ENCODE data around the gene SEL1L2.
"Not testable (repeated sequence)": the region's sequence is repeated elsewhere in the genome, so short reads cannot be mapped to it uniquely, and the experiment has no call there.

The SEL1L2 gene, protein sequence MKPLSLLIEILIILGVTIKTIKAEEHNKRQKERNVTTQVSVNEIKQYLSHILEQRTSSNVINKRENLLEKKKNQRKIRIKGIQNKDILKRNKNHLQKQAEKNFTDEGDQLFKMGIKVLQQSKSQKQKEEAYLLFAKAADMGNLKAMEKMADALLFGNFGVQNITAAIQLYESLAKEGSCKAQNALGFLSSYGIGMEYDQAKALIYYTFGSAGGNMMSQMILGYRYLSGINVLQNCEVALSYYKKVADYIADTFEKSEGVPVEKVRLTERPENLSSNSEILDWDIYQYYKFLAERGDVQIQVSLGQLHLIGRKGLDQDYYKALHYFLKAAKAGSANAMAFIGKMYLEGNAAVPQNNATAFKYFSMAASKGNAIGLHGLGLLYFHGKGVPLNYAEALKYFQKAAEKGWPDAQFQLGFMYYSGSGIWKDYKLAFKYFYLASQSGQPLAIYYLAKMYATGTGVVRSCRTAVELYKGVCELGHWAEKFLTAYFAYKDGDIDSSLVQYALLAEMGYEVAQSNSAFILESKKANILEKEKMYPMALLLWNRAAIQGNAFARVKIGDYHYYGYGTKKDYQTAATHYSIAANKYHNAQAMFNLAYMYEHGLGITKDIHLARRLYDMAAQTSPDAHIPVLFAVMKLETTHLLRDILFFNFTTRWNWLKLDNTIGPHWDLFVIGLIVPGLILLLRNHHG

DNA sequence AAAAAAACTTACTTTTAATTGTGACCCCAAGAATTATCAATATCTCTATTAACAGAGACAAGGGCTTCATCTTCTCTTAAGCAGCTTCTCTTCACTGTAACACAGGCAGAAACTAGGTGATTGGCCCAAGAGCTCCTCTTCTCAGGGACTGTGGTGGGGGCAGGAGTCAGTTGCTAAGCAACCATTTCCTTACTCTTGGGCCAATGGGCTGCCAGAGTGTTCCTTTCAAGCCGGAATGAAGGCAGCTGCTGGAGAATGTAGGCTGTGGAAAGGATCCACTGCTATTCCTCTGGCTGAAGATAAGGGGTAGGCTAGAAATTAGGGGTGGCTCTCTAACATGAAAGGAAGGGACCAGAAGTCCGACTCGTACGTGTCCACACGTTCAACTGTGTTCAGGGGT lies at the start of gene SEL1L2:
SEL1L2 (minus strand) TSS at position 150 of the 400 bp plus-strand sequence; CDS start at position 70, 80 bp downstream.
- DNase-seq: no peak

DNA sequence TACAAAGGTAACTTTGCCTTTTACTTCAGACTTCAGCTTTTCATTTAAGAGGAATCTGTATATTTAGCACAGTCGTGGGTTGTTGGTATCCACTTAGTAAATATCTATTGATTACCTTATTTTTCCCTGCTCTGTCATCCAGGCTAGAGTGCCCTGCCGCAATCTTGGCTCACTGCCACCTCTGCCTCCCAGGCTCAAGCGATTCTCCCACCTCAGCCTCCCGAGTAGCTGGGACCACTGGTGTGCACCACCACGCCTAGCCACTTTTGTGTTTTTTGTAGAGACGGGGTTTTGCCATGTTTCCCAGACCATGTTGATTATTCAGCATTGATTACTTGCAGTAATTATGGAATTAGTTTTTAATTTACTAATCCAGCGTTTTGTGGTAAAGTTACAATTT lies 46.2 kb upstream of the SEL1L2 start:
- DNase-seq: no peak

DNA sequence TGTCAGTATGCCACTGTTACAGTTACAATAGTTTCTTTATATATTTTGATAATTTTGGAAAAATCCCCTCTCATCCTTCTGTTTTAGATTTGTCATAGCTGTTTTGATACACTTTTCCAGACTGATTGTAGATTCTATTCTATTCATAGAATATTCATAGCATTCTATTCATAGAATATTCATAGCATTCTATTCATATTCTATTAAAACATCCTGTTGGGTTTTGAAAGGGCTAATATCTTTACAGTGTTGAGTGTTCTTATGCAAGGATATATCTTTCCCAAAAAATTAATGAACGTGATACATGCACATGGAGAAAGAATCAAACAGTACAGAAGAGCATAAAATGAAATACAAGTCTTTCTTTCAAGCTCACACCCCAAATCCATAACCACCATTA lies 42.9 kb upstream of the SEL1L2 start:
- DNase-seq: no peak

DNA sequence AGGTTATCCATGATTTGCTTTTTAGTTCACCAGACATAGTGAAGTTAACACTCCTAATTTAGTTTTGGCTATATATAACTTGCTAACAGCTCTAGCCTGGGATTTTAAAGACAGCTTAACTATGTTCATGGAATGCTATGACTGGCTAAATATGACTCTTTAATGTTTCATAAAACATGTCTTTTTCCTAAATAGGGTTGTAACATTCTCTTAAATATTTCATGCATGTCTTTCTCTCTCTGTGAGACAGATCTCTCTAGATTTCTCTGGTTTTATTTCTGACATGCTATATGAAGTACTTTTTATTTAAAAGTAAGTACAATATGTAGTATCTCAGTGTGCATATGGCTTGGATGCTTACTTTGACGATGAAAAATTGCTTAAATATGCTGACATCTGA lies 40.6 kb upstream of the SEL1L2 start:
- DNase-seq: no peak

DNA sequence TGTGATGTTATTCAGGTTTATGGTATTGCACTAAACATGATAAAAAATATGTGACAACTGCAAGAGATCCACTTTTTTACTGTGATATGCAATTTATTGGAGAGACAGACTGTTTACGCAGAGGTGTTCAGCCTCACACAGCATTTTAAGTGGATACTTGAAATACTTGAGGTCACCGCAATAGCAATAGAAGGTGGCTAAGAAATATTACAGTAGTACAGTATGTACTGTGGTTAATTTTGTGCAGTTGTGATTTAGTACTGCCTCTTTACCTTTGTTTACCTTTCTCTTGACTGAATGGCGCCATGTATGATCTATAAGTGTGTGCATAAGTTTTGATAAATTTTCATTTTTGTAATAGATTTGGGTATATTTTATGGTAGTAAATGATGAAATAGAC lies 22.3 kb upstream of the SEL1L2 start:
- DNase-seq: no peak

DNA sequence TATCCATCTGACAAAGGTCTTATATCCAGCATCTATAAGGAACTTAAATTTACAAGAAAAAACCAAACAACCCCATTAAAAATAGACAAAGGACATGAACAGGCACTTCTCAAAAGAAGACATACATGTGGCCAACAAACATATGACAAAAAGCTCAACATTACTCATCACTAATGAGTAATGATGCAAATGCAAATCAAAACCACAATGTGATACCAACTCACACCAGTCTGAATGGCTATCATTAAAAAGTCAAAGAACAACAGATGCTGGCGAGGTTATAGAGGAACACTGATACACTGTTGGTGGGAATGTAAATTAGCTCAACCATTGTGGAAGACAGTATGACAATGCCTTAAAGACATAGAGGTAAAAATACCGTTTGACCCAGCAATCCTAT lies 18.8 kb upstream of the SEL1L2 start:
- DNase-seq: no peak

DNA sequence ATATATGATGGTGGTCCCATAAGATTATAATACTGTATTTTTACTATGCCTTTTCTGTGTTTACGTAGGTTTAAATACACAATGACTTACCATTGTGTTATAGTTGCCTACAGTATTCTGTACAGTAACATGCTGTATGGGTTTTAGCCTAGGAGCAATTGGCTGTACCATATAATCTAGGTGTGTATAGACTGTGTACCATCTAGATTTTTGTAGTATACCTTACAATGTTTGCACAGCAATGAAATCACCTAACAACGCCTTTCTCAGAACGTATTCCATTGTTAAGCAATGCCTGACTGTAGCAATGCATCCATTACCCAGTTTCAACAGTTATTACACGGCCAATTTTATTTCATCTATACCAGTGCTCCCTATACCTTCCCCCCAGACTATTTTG lies 15.6 kb upstream of the SEL1L2 start:
- DNase-seq: no peak

DNA sequence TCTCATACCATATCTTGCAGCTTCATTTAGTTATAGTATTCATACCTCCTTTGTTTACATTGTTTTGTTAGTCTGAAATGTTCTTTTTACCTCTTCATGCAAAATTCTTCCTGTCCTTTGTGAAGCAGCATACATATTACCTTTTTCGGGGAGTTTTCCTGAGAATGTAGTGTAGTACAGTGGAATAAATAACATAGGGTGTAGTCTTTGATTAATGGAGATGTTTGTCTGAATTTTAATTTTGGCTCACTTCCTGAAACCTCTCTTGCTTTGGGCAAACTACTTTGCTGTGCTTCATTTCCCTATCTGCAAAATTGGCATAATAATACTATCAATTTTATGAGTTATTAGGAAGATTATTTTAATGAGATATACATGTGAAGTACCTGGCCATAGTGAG lies 10.5 kb upstream of the SEL1L2 start:
- no peak for DNase-seq

DNA sequence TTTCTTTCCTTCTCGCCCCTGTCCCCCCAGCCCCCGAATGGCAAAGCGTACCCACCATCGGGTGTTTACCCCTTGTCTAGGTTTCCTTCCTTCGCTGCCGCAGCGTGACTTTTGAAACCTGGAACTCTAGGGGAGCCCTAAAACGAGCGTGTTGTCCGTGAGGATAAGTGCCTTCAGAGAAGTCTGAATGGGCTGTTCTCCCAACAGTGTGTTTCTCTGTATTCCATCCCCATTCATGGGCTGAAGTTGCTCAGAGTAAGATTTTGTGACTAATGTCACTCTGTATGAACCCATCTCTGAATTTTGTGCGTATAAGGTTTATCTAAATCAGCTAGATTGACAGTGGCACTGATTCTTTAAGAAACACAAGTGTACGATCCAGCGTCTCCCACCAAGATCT lies 5.9 kb upstream of the SEL1L2 start:
- no peak for DNase-seq

DNA sequence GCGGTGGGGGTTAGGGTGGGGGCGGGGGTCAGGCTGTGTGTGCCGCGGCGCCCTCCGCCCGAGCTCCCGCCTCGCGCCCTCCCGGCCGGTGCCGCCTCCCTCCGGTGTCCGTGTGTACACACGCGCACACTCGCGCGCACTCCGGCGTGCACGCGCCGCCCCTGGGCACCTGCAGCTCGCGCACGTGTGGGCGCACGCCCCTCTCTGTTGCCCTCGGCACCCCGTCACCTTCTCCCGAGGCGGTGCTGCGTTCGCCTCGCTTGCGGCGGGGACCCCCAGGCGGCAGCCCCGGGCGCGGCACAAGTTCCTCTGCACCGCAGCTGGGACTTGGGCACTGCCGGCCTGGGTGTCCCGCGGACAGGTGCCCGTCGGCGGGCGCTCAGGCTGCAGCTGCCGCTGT lies 5.4 kb upstream of the SEL1L2 start:
- DNase-seq: no peak

DNA sequence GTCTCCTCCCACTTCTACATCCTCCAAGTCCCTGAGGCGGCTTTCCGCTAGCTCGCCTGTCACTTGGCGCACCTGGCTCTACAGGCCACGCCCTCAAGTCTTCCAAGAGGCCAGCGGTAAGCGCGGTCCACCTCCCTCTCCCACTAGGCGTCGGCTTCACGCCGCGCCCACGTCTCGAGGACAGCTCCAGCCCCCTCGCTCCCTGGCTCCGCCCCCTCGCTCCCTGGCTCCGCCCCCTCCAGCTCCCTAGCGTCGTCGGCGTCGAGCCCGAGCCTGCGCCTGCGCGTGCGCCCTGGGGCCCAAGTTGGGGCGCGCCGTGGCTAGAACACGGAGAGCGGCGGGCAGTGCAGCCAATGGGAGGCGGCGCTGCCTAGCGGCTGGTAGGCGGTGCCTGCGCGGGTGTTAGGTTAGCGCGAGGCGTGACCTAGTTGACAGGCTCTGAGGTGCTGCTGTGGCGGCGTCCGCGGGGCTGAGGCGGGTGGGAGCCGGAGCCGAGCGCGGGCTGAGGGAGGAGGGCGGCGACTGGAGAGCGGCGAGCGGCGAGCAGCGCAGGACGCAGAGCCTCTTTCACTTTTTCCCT lies 4.8 kb upstream of the SEL1L2 start, which contains the start of gene MACROD2:
MACROD2 (plus strand) TSS at position 431 of the 580 bp plus-strand sequence.
- peak; percentile 68 for DNase-seq

DNA sequence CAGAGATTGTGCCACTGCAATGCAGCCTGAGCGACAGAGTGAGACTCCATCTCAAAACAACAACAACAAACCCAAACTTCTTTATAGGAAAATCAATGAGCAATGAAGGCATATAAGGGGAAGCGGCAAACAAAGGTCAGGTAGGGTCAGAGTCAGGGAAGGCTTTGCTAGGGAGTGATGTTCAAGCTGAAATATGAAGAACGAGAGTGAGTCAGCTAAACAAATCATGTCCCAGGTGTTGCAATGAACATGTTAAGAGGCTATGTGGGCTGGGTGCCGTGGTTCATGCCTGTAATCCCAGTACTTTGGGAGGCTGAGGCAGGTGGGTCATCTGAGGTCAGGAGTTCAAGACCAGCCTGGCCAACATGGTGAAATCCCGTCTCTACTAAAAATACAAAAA lies 1.5 kb upstream of the SEL1L2 start:
- not testable (repeated sequence) for DNase-seq

DNA sequence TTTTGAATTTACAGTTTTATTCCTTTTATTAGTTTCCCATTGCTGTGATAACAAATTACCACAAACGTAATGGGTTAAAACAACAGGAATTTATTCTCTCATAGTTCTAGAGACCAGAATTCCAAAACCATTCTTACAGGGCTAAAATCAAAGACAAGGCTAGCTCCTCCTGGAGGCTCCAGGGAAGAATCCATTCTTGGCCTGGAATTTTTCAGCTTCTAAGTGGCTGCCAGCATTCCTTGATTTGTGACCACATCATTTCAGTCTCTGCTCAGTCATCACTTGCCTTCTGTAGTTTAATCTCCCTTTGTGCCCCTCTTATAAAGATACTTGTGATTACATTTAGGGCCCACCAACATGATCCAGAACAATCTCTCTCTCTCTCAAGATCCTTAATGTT lies 897 bp upstream of the SEL1L2 start:
- DNase-seq: no peak

DNA sequence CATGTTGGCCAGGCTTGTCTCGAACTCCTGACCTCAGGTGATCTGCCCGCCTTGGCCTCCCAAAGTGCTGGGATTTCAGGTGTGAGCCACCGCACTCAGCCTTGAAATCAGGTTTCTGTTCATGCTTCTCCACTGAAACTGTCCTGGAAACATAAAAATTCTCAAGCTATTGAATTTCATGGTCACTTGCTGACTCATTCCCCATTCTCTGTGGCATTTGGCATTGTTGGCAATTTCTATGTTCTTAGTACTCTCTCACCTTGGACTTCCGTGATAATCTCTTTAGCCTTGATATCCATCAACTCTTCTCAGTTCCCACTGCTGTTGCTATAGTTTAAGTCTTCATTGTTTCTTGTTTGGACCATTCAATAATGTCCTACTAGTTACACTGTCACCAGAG lies 6.2 kb downstream of the SEL1L2 start:
- DNase-seq: no peak

DNA sequence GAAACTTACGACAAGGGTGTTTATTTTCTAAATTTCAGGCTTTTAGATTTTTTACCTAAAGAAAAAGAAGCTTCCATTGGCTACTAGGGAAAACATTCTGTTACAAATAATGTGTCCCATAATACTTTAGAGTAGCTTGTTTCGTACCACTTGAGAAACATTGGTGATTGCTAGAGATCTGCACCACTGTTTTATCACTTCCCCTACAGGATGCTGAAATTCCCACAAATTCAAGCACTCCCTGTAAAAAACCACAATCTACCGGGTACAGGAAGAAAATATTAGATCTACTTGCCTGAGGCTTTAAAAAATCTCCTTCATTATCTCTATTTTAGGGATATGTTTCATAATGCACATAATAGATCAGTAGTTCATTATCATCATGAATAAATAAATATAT lies 29.9 kb downstream of the SEL1L2 start:
- DNase-seq: no peak

DNA sequence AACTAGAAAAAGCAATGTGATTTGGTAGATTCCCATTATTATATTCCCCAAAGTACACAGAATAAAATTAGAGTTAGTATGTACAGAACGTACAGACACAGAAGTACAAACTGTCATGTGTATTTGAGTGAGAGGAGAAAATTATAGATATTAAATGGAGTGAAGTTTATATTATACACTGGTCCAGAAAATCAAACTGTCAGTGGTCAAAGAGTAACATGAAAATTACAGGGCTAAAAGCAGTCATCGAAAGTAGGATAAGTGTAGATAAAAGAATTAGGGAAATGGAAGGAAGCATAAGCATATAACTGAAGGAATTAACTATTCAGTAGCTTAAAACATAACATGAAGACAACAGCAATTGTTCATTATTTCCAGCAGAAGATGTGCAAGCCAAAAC lies 30.3 kb downstream of the SEL1L2 start:
- DNase-seq: no peak

DNA sequence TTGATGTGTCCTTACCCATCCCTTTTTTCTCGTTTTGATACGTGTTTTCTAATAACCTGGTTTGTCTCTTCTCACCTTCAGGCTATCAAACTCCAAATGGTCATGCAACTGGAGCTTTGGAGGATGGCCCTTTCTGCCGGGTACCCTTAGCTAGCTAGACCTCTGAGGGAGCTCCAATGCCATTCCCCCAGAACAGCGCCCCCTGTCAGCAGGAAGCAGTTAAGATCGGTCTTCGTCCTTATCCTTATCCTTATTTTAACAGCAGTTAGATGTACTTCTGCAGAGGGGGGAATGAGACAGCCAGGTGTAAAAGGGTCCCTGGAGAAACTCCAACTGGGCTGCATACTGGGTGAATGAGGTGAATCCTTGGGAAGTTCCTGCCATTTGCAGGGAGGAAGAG lies 37.2 kb downstream of the SEL1L2 start:
- no peak for DNase-seq

DNA sequence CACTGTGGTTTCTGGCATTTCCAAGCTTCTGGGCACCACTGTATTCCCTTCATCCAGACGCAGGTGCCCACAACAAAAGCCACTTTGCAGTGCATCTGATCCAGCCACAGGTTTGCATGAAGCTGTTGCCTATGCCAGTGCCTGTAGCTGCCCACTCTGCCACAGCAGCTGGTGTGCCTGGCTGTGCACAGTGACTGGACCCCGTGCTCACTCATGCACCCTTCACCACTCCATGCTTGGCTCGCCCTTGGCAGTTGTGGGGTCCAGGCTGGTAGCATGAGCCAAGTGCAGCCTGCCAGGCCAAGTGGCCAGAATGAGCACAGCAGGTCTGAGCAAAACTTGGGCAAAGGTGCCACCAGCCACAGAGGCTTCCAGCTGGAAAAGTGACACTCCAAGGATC lies 42.7 kb downstream of the SEL1L2 start:
- DNase-seq: no peak

DNA sequence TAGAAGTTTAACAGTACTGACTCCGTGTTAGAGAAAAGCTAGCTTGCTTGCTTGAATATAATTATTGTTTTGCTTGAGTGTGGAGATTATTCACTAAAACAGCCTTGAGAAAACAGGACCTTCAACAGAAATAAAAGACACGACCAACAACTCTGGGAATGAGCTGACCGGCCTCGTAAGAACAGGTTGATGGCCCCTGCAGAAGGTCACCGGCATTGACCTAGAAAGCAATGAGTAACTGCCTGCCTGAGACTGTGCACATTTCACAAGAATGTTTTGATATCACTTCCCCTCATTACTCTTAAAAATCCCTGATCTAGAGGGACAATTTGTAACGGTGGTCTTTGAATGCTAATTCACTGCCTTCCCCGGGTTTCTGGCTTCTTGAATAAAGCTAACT lies 49.4 kb downstream of the SEL1L2 start:
- DNase-seq: no peak

DNA sequence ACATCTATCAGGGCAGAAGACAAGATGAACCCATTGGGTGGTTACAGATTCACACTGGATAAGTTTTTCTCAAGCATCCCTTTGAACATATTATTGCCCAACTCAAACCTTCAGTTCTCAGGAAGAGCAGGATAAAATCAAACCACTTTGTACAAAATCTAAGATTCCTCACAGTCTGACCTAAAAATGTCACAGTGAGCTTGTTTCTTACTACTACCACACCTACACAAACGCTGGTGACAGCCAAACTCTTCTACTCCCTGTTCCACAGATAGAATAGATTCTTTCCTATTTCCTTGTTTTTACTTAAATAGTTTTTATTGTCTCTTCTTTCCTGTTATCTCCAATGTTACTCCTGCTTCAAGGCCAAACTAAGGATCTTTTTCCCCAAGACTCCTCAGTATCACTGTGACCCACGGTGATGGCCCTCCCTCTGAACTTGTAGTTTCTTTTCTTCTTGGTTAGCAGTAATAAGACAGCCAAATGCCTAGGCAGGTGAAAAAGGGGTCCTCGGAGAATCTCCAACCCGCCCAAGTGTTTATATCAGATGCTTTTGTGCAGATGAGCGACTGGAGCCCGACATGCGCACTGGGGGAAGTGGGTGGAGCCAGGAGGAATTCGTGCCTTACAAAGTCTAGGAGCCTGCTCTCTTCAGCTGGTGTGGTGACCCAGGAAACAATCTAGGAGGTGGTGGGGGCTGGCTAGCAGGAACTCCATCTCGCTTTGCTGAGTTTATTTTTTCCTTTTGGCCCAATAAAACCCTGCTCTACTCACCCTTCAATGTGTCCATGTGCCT lies 53.4 kb downstream of the SEL1L2 start:
- DNase-seq: no peak

DNA sequence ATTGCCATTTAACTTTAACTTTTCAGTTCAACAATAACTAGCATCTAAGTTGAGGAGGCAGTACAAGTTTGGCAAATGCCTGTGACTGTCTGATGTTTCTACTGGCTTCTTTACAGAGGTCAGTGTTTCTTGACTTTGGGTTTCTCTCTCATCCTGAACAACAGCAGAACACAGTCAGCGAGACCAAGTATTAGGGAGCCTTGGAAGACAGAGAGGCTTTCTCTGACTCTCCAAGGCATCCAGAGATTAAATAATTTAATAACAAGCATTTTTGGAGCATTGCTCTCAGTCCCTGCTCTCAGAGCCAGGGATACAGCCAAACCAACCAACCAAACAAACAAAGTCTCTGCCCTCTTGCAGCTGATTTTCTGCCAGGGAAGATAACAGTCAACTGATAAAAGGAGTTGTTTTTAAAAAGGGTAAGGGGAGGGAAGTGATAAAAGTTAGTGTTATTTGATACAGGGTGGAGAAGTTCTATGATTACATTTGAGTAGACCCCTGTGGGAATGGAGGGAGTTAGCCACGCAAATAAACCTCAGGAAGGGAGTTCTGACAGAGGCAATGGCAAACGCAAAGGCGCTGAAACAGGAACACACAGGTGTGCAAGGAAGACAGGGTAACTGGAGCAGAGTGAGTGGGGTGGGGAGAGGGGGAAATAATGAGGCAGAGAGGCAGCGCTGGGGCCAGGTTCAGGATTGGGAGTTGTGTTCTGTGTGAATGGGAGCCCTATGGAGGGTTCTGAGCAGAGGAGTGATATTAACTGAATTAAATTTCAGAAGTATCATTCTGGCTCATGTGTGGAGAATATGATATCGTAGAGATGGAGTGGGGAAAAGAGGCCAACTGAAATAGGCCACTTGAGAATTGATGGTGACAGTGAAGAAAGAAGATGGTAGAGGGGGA lies 55.2 kb downstream of the SEL1L2 start:
- no peak for DNase-seq

DNA sequence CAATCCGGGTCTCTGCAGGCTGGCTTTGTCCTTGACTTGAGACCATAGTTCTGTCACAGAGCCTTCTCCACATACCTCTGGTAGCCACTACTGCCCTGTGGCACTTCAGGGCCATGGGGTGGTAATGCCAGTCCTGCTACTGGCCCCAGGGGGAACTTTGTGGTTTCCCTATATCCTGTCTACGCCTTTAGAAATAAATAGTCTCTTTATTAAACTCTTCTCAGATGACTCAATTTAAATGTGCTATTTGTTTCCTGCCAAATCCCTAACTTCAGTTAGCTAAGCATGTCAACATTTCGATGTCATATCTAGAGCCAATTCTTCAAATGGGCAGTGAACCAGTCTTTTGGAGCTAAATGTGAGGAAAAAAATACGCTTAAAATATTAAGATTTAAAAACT lies 60.1 kb downstream of the SEL1L2 start:
- no peak for DNase-seq

Data from MV-4-11 (cell line).